ENCODE results near the gene PDZD4. TPM values are rescaled to one million over a fixed set of nuclear protein-coding genes. Genes with fewer than 3 reads are reported as not detected.

Gene PDZD4
- total RNA-seq, 1 donor from 2014 or later = 8.3 TPM

DNA sequence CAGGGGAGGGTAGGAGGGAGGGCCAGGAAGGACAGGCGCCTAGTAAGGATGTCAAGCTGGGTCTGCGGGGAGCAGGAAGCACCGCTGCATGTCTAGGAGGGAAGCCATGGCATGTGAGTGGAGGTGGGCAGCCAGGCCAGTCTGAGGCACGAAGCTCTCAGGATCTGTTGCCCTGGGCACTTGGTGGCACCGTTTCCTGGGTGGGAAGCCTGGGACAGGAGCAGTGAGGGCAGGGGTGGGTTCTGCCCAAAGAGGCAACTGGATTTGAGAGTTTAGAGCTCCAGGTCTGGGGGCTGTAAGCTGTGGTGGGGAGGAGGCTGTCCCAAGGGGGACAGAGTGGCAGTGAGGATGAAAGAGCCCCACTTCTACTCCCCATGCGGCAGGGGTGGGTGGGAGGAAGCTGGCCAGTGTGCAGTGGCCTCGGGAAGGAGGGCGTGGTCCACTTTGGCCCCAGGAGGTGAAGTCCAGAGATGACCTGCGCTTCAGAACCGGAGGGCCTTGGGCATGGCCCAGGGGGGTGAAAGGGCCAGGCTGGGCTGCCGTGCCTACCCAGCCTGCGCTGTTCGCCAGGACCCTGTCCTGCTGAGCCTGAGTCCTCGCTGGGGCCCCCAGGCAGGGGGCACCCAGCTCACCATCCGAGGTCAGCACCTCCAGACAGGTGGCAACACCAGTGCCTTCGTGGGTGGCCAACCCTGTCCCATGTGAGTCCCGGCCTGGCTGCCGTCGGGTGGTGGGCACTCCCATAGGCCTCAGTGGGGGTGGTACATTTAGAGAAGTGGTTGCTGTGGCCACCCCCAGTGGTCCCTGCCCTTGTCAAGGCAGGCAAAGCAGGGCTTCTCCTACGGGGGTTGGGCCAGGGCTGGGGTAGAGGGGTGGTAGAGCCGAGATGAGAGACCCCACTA lies 57.8 kb downstream of the PDZD4 start:
- ATAC-seq = no peak
- H3K9me3 ChIP-seq = no peaks in the 10 kb centered on the region
- TF ChIP-seq, protein P1, sequence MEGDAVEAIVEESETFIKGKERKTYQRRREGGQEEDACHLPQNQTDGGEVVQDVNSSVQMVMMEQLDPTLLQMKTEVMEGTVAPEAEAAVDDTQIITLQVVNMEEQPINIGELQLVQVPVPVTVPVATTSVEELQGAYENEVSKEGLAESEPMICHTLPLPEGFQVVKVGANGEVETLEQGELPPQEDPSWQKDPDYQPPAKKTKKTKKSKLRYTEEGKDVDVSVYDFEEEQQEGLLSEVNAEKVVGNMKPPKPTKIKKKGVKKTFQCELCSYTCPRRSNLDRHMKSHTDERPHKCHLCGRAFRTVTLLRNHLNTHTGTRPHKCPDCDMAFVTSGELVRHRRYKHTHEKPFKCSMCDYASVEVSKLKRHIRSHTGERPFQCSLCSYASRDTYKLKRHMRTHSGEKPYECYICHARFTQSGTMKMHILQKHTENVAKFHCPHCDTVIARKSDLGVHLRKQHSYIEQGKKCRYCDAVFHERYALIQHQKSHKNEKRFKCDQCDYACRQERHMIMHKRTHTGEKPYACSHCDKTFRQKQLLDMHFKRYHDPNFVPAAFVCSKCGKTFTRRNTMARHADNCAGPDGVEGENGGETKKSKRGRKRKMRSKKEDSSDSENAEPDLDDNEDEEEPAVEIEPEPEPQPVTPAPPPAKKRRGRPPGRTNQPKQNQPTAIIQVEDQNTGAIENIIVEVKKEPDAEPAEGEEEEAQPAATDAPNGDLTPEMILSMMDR (IDR thresholded peaks at IDR 0.05) = no peak

DNA sequence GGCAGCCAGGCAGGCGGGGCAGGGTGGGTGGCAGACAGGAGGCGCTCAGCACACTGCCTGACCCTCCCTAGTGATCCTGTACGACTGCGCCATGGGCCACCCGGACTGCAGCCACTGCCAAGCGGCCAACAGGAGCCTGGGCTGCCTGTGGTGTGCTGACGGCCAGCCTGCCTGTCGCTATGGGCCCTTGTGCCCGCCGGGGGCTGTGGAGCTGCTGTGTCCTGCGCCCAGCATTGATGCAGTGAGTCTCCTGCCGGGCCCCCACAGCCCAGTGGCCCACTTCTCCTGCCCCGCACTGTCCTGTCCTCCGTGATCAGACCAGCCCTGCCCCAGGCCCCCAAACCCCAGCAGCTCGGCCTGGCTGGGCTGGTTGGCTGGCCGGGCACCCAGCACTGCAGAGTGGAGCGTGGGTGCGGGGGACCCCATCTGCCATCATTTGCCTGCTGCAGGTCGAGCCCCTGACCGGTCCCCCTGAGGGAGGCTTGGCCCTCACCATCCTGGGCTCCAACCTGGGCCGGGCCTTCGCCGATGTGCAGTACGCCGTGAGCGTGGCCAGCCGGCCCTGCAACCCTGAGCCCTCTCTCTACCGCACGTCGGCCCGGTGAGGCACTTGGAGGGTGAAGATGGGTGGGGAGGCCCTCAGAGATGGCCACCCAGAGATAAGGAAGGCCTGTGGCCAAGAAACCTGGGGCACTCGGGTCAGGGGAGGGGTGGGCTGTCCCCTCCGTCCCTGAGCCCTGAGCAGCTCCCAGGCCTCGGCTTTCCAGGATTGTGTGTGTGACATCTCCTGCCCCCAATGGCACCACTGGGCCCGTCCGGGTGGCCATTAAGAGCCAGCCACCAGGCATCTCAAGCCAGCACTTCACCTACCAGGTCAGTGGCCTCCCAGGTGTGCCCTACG lies 58.7 kb downstream of the PDZD4 start:
- H3K27me3 ChIP-seq = no peaks in the 10 kb centered on the region
- ATAC-seq (no peak), DNase-seq (peak; percentile 49)
- intact Hi-C loops (cut with DNase I) = no loop called here
- H3K4me3 ChIP-seq = no peak overlapping the region
- H3K4me1 ChIP-seq = no peaks in the 10 kb centered on the region
- no peak overlapping the region for H3K27ac ChIP-seq
- TF ChIP-seq, protein P1 (IDR thresholded peaks at IDR 0.05) = no peak
- no peaks in the 10 kb centered on the region for H3K36me3 ChIP-seq
- no peaks in the 10 kb centered on the region for H3K9me3 ChIP-seq

More for the DNA sequence above, 57.8 kb downstream of the PDZD4 start:
- H3K27ac ChIP-seq = no peak overlapping the region
- H3K36me3 ChIP-seq = no peaks in the 10 kb centered on the region
- no peak overlapping the region for H3K4me3 ChIP-seq
- DNase-seq = peak; percentile 35
- H3K27me3 ChIP-seq = no peaks in the 10 kb centered on the region
- intact Hi-C loops (cut with DNase I) = no loop called here
- no peaks in the 10 kb centered on the region for H3K4me1 ChIP-seq

DNA sequence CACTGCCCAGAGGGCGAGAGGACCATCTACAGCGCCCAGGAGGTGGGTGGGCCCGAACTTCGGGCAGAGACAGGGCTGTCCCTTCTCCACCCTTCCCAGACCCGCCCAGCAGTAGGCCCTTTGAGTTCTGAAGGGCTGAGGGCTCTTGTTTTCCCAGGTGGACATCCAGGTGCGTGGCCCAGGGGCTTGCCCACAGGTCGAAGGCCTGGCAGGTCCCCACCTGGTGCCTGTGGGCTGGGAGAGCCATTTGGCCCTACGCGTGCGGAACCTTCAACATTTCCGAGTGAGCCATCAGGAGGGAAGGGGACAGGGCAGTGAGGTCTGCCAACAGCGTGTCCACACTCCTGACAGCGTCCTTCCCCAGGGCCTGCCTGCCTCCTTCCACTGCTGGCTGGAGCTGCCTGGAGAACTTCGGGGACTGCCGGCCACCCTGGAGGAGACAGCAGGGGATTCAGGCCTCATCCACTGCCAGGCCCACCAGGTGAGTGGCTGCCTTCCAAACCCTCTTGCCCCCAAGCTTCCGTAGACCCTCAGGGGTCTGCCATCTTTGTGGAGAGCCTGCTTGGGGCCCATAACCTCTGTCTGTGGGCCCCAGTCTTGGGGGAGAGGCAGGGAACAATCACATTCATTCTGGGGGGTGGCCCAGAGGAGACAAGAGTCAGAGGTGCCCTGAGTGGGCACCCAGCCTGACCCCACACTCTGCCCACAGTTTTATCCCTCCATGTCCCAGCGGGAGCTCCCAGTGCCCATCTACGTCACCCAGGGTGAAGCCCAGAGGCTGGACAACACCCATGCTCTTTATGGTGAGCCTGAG lies 59.5 kb downstream of the PDZD4 start:
- Histone ChIP-seq H3K27me3 (no peaks in the 10 kb centered on the region), H3K36me3 (no peaks in the 10 kb centered on the region), H3K27ac (no peak overlapping the region), H3K4me3 (no peak overlapping the region), H3K4me1 (no peaks in the 10 kb centered on the region), H3K9me3 (no peaks in the 10 kb centered on the region)
- intact Hi-C loops (cut with DNase I) = no loop called here
- DNase-seq (no peak), ATAC-seq (no peak)
- TF ChIP-seq, protein P1 (IDR thresholded peaks at IDR 0.05) = no peak

DNA sequence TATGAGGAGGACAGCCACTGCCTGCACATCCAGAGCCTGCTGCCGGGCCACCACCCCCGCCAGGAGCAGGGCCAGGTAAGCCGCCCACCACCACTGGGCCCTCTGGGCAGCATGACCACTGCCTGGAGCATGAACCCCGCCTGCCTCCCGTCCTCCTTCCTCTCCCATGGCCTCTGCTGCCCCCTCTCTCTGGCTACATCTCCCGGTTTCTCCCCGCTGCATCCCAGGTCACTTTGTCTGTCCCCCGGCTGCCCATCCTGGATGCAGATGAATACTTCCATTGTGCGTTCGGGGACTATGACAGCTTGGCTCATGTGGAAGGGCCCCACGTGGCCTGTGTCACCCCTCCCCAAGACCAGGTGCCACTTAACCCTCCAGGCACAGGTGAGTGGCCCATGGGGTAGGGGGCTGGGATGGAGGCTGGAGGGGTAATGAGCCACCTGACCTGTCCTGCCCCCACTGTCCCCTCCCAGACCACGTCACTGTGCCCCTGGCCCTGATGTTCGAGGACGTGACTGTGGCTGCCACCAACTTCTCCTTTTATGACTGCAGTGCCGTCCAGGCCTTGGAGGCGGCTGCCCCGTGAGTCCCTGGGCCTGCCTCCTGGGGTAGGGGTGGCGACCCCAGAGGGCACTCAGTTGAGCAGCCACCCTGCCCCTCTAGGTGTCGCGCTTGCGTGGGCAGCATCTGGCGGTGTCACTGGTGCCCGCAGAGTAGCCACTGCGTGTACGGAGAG lies 60.3 kb downstream of the PDZD4 start:
- TF ChIP-seq, protein P1 (IDR thresholded peaks at IDR 0.05) = no peak
- no peaks in the 10 kb centered on the region for H3K27me3 ChIP-seq
- no peak overlapping the region for H3K27ac ChIP-seq
- no peak overlapping the region for H3K4me3 ChIP-seq
- no peaks in the 10 kb centered on the region for H3K4me1 ChIP-seq
- no peaks in the 10 kb centered on the region for H3K36me3 ChIP-seq
- ATAC-seq (no peak), DNase-seq (peak; percentile 37)
- H3K9me3 ChIP-seq = no peaks in the 10 kb centered on the region
- intact Hi-C loops (cut with DNase I) = loop anchor here (10.0 kb wide), 1 partner anchor 185 kb away; no protein-coding TSS in a partner anchor
